Bronchial epithelial cell (primary cell): ENCODE data around the gene CTNNA2. TPM values are rescaled to one million over a fixed set of nuclear protein-coding genes. Genes with fewer than 3 reads are reported as not detected.

ENCODE experiments used
- DNase-seq: peaks from one replicate; pipeline ENCODE4 v3.0.0-alpha.2; 2010; ENCODE audit warnings: low read depth
- FAIRE-seq: peaks from 2 replicates; lab custom pipeline; 2011; peaks lifted over from hg19 to GRCh38; lab: Jason Lieb, UNC
- H3K27me3 ChIP-seq: 2 replicates; pipeline ENCODE4 v1.5.1; 2011; ENCODE audit warnings: low read length; ENCODE audit not compliant: control insufficient read depth, insufficient read depth
- H3K36me3 ChIP-seq: 2 replicates; pipeline ENCODE4 v1.5.1; 2011; ENCODE audit warnings: low read length; ENCODE audit not compliant: control insufficient read depth, insufficient read depth
- H3K4me3 ChIP-seq: 2 replicates; pipeline ENCODE4 v1.5.1; 2011; ENCODE audit warnings: mild to moderate bottlenecking, low read depth, low read length, control low read depth
- total RNA-seq: library from RNA; depleted of rRNA; stranded (reverse); fragments of >200 nt; gene quantifications from 2 replicates; pipeline ENCODE4 v1.2.1, GENCODE V29; 2014
- TF ChIP-seq, protein P1 (sequence below): IDR thresholded peaks from 2 replicates; pipeline ENCODE4 v1.5.1; 2011; ENCODE audit warnings: mild to moderate bottlenecking, moderate library complexity, low read length, control low read depth, inconsistent platforms; ENCODE audit not compliant: insufficient read depth, severe bottlenecking

Gene CTNNA2
- total RNA-seq, 1 donor from 2014 or later = not detected

DNA sequence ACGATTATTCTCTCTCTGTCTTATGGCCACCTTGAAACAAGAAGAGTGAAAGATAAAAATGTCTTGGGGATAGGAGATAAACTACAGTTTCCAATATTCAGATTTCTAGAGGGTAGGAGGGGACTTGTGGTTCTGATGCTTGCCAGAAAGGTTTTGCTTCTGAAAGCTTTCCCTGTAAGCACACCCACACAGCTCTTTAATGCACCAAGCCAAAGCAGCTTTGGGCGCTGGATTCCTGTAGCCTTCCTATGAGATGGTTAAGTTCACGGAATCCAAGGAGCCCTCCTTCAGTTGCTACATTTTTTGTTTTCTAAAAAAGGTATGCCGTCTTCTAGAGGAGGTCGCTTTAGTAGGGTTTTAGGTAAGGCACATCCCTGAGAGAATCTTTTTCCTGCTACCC, 786.8 kb downstream of the CTNNA2 start:
- FAIRE-seq (no peak), DNase-seq (no peak)
- TF ChIP-seq, protein P1, sequence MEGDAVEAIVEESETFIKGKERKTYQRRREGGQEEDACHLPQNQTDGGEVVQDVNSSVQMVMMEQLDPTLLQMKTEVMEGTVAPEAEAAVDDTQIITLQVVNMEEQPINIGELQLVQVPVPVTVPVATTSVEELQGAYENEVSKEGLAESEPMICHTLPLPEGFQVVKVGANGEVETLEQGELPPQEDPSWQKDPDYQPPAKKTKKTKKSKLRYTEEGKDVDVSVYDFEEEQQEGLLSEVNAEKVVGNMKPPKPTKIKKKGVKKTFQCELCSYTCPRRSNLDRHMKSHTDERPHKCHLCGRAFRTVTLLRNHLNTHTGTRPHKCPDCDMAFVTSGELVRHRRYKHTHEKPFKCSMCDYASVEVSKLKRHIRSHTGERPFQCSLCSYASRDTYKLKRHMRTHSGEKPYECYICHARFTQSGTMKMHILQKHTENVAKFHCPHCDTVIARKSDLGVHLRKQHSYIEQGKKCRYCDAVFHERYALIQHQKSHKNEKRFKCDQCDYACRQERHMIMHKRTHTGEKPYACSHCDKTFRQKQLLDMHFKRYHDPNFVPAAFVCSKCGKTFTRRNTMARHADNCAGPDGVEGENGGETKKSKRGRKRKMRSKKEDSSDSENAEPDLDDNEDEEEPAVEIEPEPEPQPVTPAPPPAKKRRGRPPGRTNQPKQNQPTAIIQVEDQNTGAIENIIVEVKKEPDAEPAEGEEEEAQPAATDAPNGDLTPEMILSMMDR = no peak
- H3K4me3 ChIP-seq = no peak overlapping the region
- H3K27me3 ChIP-seq = peaks cover 22% of the 10 kb centered on the region
- H3K36me3 ChIP-seq = no peaks in the 10 kb centered on the region

DNA sequence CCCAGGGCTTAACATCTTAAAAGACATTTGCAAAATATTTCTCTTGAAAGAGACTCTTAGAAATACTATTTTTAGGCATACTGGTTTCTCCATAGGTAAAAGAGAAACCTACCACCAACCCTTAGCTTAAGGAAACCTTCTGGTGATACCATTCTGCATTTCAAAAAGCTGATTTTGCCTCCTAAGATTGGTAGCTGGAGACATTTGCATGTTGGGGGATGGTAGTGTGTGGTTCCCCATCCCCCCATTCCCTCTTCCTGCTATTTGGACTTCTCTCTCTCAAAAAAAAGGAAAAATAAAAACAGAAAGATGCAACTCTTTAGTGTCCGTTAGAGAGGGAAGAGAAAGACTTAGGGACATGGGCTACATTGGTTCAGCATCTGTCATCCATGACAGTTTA, 787.5 kb downstream of the CTNNA2 start:
- no peak for FAIRE-seq
- H3K4me3 ChIP-seq = no peak overlapping the region
- TF ChIP-seq, protein P1 = no peak
- peaks cover 22% of the 10 kb centered on the region for H3K27me3 ChIP-seq
- H3K36me3 ChIP-seq = no peaks in the 10 kb centered on the region
- no peak for DNase-seq

DNA sequence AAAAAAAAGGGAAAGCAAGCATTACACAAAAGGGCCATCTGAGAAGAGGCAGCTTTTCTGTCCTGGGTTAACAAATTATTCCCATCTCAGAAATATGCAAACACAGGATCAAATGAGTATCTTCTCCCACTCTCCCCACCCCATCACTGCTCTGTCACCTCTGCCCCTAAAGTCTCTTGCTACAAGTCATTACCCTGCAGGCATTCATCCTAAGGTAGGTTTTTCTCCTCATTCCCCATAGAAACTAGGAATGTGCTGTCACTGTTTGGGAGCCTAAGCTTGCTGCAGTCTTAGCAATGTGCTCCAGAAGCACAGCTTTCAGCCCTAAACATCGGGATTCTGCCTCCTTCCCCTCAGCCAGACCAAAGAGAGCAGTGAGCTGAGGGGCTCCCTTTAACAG, 788.1 kb downstream of the CTNNA2 start:
- Histone ChIP-seq H3K27me3 (peaks cover 22% of the 10 kb centered on the region), H3K4me3 (no peak overlapping the region), H3K36me3 (no peaks in the 10 kb centered on the region)
- FAIRE-seq = no peak
- TF ChIP-seq, protein P1 = no peak
- no peak for DNase-seq

DNA sequence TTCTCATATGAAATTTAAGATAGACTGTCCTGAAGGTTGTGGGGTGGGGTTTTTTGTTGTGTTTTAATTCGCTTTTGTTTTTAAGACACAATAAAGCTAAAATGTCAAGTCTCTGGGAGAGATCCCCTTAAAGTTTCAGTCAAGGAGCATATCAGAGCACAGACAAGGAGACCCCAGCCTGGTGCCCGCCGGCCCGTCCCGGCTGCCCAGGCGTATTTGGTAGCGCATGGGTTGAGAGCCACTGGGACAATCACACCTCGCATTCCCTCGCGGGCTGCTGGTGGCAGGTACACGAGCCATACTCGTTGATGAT, 789.1 kb downstream of the CTNNA2 start:
- FAIRE-seq = no peak
- H3K27me3 ChIP-seq = peaks cover 22% of the 10 kb centered on the region
- H3K36me3 ChIP-seq = no peaks in the 10 kb centered on the region
- TF ChIP-seq, protein P1 = no peak
- DNase-seq = no peak
- H3K4me3 ChIP-seq = no peak overlapping the region

DNA sequence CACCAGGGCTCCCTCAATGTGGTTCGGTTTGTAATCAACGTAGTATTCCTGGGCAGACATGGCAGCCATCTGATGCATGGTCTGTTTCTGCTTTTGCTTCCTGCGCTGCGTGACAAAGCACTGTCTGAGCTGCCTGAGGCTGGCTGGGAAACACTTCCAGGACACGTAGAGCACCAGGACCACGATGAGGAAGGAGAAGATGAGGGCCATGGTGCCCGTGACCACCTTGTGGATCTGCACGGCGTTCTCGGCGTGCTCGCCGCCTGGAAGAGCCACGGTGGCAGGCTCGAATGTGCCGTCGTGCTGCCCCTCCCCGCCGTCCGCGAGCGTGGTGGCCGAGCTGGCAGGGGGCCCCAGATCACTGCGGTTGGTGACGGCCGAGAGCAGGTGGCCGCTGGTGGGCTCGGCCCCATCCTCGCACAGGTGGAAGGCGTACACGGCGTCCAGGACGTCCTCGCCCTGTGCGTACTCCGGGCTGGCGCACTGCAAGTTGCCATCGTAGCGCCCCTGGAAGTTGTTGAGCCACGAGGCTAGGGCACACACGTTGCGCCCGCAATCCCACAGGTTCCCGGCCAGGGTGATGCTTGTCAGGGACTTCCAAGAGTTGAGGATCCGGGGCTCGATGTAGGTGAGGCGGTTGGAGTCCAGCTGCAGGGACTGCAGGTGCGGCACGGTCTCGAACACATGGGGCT, 789.6 kb downstream of the CTNNA2 start:
- H3K4me3 ChIP-seq = no peak overlapping the region
- no peak for DNase-seq
- peaks cover 22% of the 10 kb centered on the region for H3K27me3 ChIP-seq

More for the DNA sequence above, 789.6 kb downstream of the CTNNA2 start:
- H3K36me3 ChIP-seq = no peaks in the 10 kb centered on the region
- no peak for FAIRE-seq
- TF ChIP-seq, protein P1 = no peak
